DMS79 treated with DMSO at 0.1 percent for 48 hours (cell line): ENCODE results near the gene NTSR1.

Experiments used
- DNase-seq: peaks from one replicate; lab custom pipeline; 2025; lab: John Stamatoyannopoulos, UW

Gene NTSR1

DNA sequence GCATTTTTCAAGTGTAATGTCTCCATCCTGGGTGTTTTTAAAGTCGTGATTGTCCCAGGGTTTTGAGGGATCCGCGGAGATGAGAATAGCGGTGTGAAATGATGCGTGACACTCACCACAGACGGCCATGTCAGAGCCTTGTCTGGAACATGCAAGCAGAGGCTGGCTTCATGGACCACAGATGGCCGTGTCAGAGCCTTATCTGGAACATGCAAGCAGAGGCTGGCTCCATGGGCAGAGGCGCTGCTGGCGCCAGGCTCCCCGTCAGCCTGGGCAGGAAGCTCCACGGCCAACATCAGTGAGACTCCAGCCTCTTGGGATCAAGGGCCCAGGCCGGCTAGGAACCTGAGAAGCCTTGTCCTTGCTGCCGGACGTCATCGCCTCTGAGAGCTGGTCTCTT lies 80.0 kb downstream of the NTSR1 start:
- DNase-seq: no peak

DNA sequence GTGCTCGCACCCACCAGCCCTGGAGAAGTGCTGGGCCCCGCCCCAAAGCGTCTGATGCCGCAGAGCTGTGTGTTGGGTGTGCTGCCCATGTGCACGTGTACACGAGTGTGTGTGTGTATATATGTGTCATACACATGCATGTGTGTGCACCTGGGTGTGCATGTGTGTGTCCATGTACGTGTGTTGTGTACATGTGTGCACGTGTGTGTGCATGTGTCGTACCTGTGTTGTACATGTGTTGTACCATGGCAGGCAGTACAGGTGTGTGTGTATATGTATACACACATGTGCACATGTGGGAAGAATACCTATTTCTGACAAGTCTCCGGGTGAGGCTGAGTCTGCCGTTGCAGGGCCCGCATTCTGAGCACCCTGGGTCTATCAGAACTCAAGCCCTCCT lies 81.4 kb downstream of the NTSR1 start:
- no peak for DNase-seq

DNA sequence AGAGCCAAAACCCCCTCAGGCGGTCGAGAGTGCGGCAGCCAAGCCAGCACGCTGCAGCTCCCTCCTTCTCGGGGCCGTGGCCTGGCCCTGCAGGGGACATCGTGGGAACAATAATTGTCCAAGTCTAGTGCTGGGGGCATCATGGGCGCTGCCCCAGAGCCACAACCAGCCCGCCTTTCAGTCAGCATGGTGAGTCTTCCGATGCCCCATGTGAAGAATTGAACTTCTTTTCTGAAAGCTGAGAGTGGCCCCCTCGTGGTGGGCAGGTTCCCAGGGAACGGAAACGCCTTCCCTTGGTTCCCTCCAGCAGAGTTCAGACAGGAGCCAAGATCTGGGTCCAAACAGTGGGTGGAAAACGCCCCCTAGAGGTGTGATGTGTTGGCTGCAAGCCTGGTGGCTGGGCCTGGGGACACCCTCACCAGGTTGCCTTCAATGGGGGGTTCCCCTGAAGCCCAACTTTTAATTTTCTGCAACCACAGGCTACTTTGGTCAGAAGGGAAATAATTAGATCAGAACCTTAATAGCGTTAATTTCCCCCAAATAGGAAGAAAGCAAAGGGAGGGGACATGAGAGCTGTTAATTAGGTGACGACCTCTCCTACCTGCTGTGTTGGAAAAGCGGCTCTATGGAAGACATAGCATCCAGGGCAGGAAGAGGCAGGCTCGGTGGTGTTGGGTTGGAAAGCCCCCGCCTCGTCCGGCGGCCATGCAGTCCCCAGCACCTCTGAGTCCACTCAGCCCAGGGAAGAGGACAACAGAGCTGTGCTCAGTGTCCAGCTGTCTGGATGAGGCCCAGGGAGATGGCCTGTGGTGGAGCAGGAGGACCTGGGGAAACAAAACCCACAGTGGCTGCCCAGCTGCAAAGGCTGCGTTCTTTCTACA lies 82.9 kb downstream of the NTSR1 start:
- DNase-seq: peak; percentile 95

DNA sequence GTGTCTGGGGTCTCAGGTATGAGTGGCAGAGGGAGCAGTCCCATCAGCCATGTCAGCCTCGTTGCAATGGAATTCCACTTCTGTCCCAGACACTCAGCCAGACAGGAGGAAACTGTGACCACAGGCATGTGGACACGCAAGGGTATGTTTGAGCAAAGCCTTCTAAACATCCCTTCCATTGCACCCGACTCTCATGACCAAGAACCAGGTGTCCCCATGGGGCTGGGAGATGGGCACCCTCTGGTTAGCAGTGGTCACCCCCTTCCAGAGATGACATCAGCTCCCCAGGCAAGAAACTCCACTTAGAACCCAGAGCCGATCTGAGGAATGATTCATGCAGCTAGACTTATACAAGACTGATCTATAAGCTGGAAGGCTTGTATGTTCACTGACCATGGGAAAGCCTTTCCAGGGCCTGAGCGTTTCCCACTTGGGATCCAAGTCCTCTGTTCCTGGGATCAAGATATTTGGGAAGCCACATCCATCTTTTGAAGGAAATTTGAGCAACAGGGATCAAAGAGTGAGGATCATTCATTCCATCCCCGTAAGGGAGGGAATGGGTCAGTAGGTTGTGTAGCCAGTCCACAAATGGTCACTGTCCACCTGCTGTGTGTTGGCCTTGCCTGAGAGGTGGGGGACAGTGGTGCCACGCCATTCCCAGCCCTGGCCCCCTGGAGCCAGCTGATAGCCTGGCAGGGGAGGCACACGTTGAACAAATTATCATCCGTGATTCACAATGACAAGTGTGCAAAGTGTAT lies 83.7 kb downstream of the NTSR1 start:
- no peak for DNase-seq

DNA sequence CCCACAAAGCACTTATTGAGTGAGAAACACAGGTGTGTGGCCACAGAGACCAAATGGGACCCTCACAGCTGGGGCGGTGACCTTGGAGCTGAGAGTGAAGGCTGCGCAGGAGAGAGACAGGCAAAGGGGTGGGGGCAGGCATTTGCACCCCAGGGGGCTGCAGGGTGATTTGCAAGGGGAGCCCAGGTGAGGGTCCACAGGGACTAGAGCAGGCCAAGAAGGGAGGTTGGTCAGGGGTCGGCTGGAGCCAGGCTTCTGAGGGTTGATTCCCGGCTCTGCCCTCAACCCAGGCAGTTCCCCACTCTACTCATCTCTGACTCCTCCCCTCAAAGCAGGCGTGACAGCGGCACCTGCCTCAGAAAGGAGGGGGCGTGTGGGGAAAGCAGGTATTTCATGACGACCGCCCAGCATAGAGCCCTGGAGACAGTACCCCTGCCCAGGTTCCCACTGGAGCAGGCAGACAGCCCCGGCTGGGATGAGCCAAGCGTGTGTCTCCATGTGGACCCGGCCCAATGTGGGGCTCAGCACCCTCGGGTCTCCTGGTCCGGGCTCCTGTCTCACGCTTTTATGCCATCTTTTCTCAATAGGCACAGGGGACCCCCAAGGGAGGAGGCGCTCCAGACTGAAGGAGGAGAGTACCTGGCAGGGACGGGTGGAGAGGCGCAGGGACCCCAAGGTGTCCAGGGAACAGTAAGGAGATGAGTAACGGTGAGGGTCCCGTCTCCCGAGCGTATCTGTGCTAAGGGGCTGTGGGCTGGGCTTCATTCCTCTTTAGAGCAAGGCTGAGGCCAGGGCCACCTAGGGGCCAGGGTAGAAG lies 84.5 kb downstream of the NTSR1 start:
- DNase-seq: peak; percentile 63

DNA sequence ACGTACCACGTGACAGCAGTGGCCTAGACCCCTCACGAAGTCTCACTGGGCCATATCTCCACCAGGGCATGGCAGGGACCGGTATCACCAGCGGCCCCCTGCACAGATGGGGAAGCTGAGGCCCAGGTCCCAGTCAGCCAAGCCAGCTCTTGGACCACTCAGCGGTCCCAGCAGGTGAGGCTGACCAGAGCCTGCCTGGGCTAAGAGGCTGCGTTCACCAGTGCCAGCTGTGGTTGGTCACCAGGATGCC lies 85.0 kb downstream of the NTSR1 start:
- DNase-seq: no peak

DNA sequence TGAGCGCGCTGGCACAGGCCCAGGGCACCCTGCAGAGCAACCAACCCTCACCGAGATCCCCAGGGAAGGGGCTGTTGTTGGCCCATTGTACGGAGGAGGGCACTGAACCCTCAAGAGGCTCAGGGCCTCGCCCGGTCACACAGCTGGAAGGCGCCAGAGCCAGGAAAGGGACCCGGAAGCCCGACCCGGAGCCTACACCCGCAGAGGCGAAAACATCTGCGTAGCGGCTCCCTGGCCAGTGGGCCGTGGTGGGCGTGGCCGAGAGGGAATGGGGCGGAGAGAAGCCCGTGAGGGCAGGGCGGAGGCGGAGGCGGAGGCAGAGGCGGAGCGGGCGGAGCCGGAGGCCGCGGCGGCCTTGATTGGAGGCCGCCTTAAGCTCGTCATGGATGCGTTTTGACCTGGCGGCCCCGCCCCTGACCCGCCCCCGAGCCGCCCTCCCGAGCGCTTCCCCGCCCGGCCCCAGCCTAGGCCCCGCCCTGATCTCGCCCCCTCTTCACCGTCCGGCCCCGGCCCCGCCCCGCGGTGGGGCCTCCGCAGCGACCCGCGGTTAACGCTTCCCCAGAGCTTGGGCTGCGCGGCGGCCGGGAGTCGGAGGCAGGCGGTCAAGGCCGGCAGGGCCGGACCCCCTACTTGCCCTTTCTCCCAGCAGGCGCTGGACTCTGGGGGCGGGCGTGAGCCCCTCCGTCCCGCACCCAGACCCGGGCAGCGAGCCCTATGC lies 85.5 kb downstream of the NTSR1 start:
- DNase-seq: peak; percentile 96

DNA sequence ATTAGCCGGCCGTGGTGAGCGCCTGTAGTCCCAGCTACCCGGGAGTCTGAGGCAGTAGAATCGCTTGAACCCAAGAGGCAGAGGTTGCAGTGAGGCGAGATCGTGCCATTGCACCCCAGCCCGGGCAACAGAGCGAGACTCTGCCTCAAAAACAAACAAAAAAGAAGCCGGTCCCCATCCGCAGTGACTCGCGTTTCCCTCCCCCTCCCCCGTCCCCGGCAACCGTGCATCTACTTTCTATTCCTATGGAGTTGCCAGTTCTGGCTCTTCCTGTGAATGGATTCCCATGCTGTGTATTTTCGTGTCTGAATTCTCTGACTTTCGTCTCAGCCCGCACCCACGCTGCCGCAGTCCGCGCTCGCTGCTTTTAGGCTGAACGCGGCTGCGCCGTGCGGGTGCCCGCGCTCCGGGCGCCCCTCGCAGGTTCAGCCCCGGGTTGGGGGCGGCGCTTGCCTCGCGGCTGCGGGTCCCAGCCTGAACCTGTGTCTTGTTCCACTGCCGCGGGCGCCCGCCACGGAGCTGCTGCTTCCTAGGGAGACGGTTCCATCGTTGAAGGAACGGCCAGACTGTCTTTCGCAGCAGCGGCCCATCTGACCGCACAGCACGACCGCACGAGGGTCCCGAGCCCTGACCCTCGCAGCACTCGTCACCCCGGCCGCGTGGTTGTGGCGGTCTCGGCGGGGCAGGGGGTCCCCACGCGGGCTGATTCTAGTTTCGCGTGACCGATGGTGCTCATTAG lies 86.6 kb downstream of the NTSR1 start:
- peak; percentile 70 for DNase-seq

DNA sequence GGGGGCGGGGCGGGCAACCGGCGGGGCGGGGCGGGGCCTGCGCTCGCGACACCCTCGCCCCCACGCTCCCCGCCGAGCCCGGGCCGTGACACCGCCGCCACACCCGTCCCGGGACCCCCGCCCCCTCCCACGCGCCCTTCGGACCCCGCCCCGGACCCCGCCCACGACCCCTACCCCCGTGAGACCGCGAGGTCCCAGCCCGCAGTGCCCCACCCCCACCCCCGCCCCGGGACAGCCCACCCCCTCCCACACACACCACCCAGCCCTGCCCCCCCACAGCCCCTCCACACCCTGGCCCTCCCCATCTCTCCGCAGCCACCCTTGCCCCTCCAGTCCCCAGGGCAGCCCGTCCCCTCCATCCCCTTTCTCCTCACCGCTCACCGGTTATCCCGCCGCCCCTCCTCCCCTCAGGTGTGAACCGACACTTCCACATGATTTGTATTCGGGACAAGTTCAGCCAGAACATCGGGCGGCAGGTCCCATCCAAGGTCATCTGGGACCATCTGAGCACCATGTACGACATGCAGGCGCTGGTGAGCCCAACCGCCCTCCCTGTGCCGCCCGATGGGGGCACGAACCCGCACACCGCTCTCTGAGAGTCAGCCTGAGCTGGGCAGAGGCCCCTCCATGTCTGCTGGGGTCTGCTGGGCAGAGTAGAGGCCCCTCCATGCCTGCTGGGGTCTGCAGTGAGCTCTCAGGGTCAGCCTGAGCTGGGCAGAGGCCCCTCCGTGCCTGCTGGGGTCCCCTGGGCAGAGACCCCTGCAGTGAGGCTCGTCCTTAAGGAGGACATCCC lies 88.3 kb downstream of the NTSR1 start:
- DNase-seq: no peak

DNA sequence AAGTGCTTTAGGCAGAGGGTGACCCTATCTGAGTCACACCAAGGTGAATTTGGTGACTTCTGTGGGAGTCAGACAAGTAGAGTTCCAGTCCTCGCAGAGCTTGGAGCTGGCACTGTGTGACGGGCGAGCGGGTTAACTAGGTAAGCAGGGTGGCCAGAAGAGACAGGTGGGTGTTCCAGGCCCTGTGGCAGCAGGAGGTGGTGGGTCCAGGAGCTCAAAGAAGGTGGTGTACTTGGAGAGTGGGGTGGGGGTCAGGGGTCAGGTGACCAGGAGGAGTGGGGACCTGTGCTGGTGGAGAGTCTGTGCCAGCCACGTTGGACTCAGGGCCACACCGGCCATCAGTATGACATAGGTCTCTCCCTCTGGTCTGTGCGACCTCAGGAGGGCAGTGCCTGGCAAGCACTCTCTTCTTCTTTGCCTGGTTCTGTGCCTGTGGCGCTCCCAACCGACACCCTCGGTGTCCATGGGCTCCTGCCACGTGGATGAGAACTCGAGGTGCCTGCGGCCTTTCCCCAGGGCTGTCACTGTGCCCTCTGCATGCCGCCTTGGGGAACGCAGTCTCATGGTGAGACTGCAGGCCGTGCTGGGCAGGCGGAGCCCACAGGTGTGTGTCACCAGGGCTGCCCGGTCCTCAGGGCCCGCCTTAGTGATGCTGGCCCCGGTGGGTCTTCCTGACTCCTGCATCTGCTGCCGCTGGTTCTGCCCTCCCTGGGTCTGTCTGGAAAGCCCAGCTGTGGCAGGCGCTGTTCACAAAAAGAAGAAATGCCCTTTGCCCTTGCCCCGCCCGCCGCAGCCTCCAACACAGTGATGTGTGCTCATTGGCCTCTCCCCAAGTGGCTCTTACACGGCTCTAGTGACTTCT lies 89.3 kb downstream of the NTSR1 start:
- no peak for DNase-seq

DNA sequence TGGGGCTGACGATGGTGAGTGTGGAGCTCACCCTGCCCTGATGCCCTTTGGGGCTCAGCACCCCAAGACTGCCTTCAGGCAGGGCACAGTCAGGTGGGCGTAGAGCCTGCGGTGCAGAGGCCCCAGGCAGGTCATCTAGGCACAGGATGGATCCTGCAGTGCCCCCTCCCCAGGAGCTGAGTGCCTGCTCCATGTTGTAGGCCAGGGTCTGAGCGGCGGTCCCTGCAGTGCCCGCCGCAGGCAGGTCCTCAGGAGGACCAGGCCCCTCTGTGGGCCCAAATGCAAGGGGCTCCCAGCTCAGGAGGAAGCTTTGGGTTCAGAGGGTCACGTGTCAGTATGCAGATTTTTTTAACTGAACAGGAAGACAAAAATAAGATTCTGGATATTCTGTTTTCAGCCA lies 90.4 kb downstream of the NTSR1 start:
- no peak for DNase-seq

DNA sequence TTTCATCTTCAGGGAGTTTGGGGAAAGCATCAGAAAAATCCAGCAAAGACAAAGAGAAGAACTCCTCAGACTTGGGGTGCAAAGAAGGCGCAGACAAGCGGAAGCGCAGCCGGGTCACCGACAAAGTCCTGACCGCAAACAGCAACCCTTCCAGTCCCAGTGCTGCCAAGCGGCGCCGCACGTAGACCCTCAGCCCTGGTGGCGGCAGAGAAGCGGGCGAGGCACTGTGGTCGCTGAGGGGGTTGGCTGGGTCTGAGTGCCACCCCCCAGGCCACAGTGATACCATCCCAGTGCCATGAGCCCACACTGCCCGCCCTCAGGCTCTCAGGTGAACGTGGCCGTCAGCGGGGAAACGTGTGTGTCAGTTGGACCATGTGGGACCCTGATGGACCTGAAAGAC lies 90.8 kb downstream of the NTSR1 start:
- DNase-seq: no peak

DNA sequence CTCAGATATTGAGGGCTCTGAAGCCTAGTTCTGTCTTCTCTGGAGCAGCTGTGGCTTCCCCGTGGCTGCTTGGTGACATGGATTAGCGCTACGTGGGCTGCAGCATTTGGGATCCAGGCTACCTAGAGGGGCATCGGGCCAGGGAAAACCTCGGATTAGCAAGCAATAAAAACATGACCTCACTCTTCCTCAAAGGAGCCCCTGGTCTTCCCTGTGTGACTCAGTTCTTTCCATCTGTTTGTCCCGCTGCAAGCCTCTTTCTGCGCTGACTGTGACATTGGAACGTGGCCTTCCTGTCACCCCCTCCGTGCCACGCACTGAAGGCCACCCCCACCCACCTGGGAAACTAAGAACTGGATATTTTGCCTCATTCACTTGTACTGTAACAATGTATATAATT lies 91.2 kb downstream of the NTSR1 start:
- DNase-seq: no peak

DNA sequence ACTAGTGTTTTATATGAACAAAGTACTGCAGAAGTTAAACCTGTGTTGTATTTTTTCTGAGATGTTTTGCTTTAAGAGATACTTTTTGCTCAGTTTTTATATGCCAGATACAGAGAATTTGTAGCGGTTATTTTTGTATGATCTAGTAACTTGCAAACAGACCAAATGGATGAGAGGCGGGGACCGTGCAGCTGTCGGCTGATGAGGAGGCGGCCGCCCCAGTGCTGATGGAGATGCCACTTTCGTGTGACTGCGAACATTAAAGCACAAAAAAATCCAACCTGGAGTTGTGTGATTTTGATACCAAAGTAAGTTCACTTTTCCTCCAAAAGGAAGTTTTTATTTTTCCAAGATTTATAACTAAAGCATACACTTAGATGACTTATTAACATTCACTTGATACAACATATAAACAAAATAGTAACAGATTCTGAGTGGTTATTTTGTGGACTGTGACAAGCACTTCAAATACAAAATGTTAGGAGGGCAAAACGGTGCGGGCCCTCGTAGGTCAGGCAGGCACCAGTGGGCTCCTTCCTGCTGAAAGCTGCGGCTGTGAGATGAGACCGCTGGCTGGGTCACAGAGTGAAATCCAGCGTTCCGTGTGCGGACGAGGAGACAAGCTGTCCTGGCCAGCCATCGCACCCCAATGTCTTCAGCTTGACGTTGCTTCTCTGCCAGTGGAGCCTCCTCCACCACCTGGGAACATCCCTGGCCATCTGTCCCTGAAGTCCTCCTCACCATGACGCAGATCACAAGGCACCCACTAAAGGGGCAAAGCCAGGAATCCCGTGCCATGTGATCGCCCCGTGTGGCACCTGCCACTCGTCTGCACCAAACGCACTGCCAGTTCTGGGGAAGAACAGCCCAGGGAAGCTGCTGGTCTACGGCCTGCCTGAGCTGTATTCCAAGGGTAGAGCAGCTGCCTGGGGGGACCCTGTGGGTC lies 92.0 kb downstream of the NTSR1 start:
- DNase-seq: no peak

DNA sequence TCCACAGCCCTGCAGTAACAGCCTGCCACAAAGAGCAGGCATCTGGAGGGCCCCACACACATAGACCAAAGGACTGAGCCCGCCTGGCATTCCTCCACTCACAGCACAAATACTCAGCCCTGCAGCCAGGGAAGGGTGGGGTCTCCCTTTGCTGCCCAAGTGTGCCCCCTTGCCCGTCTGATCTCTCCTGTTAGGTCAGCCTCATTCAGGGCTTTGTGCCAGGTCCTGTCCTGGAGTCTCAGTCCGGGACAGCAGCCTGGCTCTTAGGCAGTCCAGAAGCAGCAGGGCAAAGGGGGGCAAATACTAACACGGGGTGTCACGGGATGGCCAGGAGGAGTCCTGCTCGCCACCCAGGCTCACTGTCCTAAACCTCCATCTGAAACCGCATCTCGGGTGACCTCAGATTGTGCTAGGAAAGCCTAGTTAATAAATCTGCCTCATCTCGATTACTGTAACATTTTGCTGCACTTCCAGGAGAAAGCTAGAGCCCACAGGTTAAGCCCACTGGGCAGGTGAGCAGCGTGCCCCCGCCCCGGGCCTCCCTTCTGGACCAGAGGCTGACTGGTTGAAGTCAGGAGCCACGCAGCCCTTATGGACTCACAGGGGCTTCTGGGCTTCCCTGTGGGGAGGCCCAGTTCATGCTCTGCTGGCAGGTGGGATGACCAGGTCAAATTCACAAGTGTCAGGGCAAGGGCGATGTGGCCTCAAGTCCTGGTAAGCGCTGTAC lies 92.8 kb downstream of the NTSR1 start:
- no peak for DNase-seq

DNA sequence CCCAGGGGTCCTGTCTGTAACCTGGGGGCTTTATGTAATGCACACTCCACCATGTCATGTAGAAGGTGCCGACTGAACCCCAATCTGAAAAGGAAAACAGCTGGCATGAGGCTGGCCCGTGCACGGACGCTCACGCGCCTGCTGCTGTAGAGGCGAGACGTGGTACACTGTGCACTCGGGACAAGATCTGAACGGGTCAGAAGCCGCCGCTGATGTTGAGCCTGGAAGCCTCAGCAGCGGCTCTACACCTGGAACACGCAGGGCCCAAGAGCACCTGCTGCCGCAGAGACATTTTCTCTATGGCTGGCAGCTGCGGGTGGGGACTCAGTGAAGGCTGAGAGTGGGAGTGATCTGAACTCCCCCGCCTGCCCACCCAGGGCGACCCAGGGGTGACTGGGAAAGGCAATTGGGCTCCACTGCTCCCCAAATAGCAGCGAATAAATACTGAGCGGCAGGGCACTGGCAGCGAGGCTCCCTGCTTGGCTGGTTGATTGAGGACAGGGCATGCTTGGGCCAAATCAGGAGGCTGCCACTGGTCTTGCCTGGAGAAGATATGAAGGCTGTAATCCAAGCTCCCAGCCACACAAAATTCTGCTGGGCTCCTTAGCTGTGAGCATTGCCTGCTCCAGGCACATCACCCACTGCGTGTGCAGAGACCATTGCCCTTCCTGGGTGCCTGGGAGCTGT lies 93.5 kb downstream of the NTSR1 start:
- DNase-seq: no peak

DNA sequence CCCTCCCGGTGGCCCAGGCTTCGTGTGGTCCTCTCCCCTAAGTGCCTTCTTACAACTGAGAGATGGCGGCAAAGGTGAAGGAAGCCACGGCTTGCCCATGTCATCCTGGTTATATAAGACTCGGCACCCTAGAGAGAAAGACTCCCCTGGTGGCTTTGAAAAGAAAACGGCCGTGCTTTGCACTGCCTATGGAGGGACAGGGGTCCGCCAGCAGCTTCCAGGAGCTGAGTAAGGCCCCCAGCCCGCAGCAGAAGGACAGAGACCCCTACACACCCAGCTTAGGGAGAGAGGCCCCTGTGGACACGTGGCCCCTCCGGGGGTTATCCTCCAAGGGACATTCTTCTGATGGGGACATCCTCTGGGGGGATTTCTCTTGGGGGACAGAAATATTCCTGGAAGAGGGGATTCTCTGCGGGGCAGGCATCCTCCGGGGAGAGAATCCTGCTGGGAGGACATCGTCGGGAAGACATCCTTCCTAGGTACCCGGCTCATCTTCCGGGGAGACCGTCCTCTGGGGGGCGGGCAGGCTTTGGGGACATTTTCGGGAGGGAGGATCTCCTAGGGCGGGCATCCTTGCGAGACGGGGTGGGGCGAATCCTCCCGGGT lies 95.5 kb downstream of the NTSR1 start:
- no peak for DNase-seq
